Measurements from ENCODE around the gene TP63. TPM values are rescaled to one million over a fixed set of nuclear protein-coding genes. Genes with fewer than 3 reads are reported as not detected.
A peak's percentile ranks its signal among the peaks of the same experiment; 100 is the strongest.
"Not testable (repeated sequence)": the region's sequence is repeated elsewhere in the genome, so short reads cannot be mapped to it uniquely, and the experiment has no call there.

TP63 gene
- polyA plus RNA-seq, 2 of the 4 experiments (the other 2 are of a cell fraction) = 1.5 to 5.4 TPM

GRCh38 chr3:189593581-189593980 is 37.6 kb upstream of the TP63 start (continued):
- no peak for TF ChIP-seq CBX8 (IDR thresholded peaks at IDR 0.05)
- no peak for TF ChIP-seq MAX (IDR thresholded peaks at IDR 0.05)
- TF ChIP-seq PHF8 (IDR thresholded peaks at IDR 0.05; ENCODE audit: borderline replicate concordance, low read depth) = no peak
- no peak for TF ChIP-seq FOSL2 (IDR thresholded peaks at IDR 0.05)
- TF ChIP-seq FOSL2 (CRISPR knock-in tag; IDR thresholded peaks at IDR 0.05) = no peak

GRCh38 chr3:189596078-189596979 is 34.9 kb upstream of the TP63 start:
- H3K4me1 ChIP-seq; DNase-seq (ENCODE audit: low read depth in 1 of 2, low spot score in 1 of 2); H3K27ac ChIP-seq; H3K4me2 ChIP-seq; POLR2A ChIA-PET; H3K9me3 ChIP-seq; ATAC-seq; FAIRE-seq; H3K4me3 ChIP-seq: not testable (repeated sequence)
- CTCF ChIA-PET = interaction anchor here (0.9 kb wide), 1 partner anchor 361 kb away, joined by 3 read pairs; no protein-coding TSS in a partner anchor
- WGBS (ENCODE audit: missing lambda C conversion rate) = 93% methylated on average over 16 of the region's 45 CpGs

GRCh38 chr3:189597918-189598317 is 33.3 kb upstream of the TP63 start:
- DNase-seq (ENCODE audit: low read depth in 1 of 2, low spot score in 1 of 2) (no peak), ATAC-seq (no peak), FAIRE-seq (no peak)
- H3K9me3 ChIP-seq = no peaks in the 10 kb centered on the region
- TF ChIP-seq CEBPB (IDR thresholded peaks at IDR 0.05) (no peak), MAFK (IDR thresholded peaks at IDR 0.05; ENCODE audit: partially characterized antibody) (peak; percentile 28)
- ChIA-PET POLR2A (no interaction called here), CTCF (no interaction called here)
- 81% methylated on average over 2 of the region's 2 CpGs for whole genome bisulfite sequencing (ENCODE audit: missing lambda C conversion rate)
- H3K4me3 ChIP-seq = no peak overlapping the region
- no peak overlapping the region for H3K4me2 ChIP-seq
- no peaks in the 10 kb centered on the region for H3K4me1 ChIP-seq
- no peak overlapping the region for H3K27ac ChIP-seq

GRCh38 chr3:189598530-189599225 is 32.5 kb upstream of the TP63 start:
- Histone ChIP-seq H3K27ac (0 out of 6 replicates have a peak overlapping the region, but pooled peaks of 1 of the 2 experiments have one; percentile 30), H3K9me3 (no peaks in the 10 kb centered on the region), H3K4me2 (no peak overlapping the region), H3K4me1 (no peaks in the 10 kb centered on the region), H3K4me3 (no peak overlapping the region)
- 88% methylated on average over 6 of the region's 6 CpGs for WGBS (ENCODE audit: missing lambda C conversion rate)
- ATAC-seq (no peak), DNase-seq (ENCODE audit: low read depth in 1 of 2, low spot score in 1 of 2) (no peak), FAIRE-seq (no peak)
- POLR2A ChIA-PET = no interaction called here
- CTCF ChIA-PET = no interaction called here
- TF ChIP-seq FOSL2 (IDR thresholded peaks at IDR 0.05) (no peak), FOSL2 (CRISPR knock-in tag; IDR thresholded peaks at IDR 0.05) (no peak)

GRCh38 chr3:189602471-189602870 is 28.7 kb upstream of the TP63 start:
- ATAC-seq (no peak), DNase-seq (ENCODE audit: low read depth in 1 of 2, low spot score in 1 of 2) (no peak), FAIRE-seq (no peak)
- Histone ChIP-seq H3K27ac (no peak overlapping the region), H3K4me3 (no peak overlapping the region), H3K4me2 (no peak overlapping the region), H3K4me1 (no peaks in the 10 kb centered on the region), H3K9me3 (peaks cover 3% of the 10 kb centered on the region; the same call in 1 of the 3 replicates)
- TF ChIP-seq SREBF2 (IDR thresholded peaks at IDR 0.05) (no peak), POLR2A (IDR thresholded peaks at IDR 0.05; ENCODE audit: low read length) (no peak), EP300 (IDR thresholded peaks at IDR 0.05) (no peak), GATA3 (IDR thresholded peaks at IDR 0.05; ENCODE audit: borderline replicate concordance) (no peak), RCOR1 (IDR thresholded peaks at IDR 0.05; ENCODE audit: low read depth, low read length) (no peak), BCL3 (IDR thresholded peaks at IDR 0.05) (no peak), ESRRA (IDR thresholded peaks at IDR 0.05; ENCODE audit: borderline replicate concordance, low read length) (no peak), MAZ (IDR thresholded peaks at IDR 0.05; ENCODE audit: borderline replicate concordance, low read depth, low read length) (no peak), CBX2 (IDR thresholded peaks at IDR 0.05; ENCODE audit: borderline replicate concordance, low read depth) (no peak), ZNF302 (CRISPR knock-in tag; IDR thresholded peaks at IDR 0.05) (no peak), EHF (CRISPR knock-in tag; IDR thresholded peaks at IDR 0.05) (no peak), FOXS1 (CRISPR knock-in tag; IDR thresholded peaks at IDR 0.05) (no peak), CBX8 (IDR thresholded peaks at IDR 0.05) (no peak)
- WGBS (ENCODE audit: missing lambda C conversion rate) = 93% methylated on average over 5 of the region's 5 CpGs
- CTCF ChIA-PET = no interaction called here
- POLR2A ChIA-PET = no interaction called here

Measured in A549 (cell line).